Stomach (tissue), 4 donors: ENCODE data around the gene IL1R2.

Experiments
- CTCF ChIP-seq, 7 experiments: fragments of 450-650 bp in 4 of 7; fragments of 200-600 bp in 3 of 7; sonication (generic) in 3 of 7; IDR thresholded peaks; one replicate each; pipeline ENCODE4 v1.5.1; 2016 to 2019; ENCODE audit warnings: antibody characterized with exemption in 7 of 7, control low read depth in 2 of 7, mild to moderate bottlenecking in 1 of 7
- EP300 ChIP-seq: sonication (generic); formaldehyde crosslinking; IDR thresholded peaks from one replicate; pipeline ENCODE4 v1.6.1; 2017; ENCODE audit warnings: antibody characterized with exemption
- POLR2A ChIP-seq, 4 donors: fragments of 450-650 bp; IDR thresholded peaks; one replicate each; pipeline ENCODE4 v1.6.1; 2016; ENCODE audit warnings: antibody characterized with exemption in 4 of 4, control low read depth in 2 of 4, mild to moderate bottlenecking in 1 of 4, moderate library complexity in 1 of 4

GRCh38 chr2:101947374-101947773 is 44.4 kb upstream of the IL1R2 start:
- TF ChIP-seq EP300 (no peak), CTCF (IDR thresholded peaks at IDR 0.05) (no peak), POLR2A (IDR thresholded peaks at IDR 0.05) (no peak)
